Ovary (tissue), 9 donors: ENCODE data around the gene FRAT2. TPM values are rescaled to one million over a fixed set of nuclear protein-coding genes. Genes with fewer than 3 reads are reported as not detected.

Experiments used
- DNase-seq, 5 donors: peaks; one replicate each; pipeline ENCODE4 v3.0.0-alpha.2; 2019 to 2020
- H3K27ac ChIP-seq, 2 donors: fragments of 200-600 bp; one replicate each; pipeline versions ENCODE4 v1.5.1 to v1.8.0; 2019 to 2022
- H3K27me3 ChIP-seq: fragments of 200-600 bp; one replicate; pipeline ENCODE4 v1.8.0; 2022
- H3K36me3 ChIP-seq: fragments of 200-600 bp; sonication (generic); one replicate; pipeline ENCODE4 v1.5.1; 2019
- H3K4me1 ChIP-seq: one replicate; pipeline ENCODE4 v1.8.1; 2013; ENCODE audit warnings: mild to moderate bottlenecking, moderate library complexity; ENCODE audit not compliant: insufficient read depth
- H3K4me3 ChIP-seq: fragments of 200-600 bp; sonication (generic); one replicate; pipeline ENCODE4 v1.5.1; 2017
- H3K9me3 ChIP-seq, 2 donors: fragments of 200-600 bp in 1 of 2; sonication (generic) in 1 of 2; one replicate each; pipeline versions ENCODE4 v1.5.1 to v1.8.1; 2013 to 2019; ENCODE audit warnings: mild to moderate bottlenecking in 1 of 2, moderate library complexity in 1 of 2
- EP300 ChIP-seq: sonication (generic); formaldehyde crosslinking; IDR thresholded peaks from one replicate; pipeline ENCODE4 v1.6.1; 2017; ENCODE audit warnings: antibody characterized with exemption
- POLR2A ChIP-seq: fragments of 450-650 bp; IDR thresholded peaks from one replicate; pipeline ENCODE4 v1.6.1; 2017; ENCODE audit warnings: antibody characterized with exemption, mild to moderate bottlenecking, moderate library complexity
- WGBS, 3 donors: extraction: QIAGEN DNeasy Blood & Tissue Kit in 1 of 3; methylation state at CpG; one replicate each; pipeline versions ENCODE4 v1.1.5 to v1.1.7; 2013 to 2017; 5-methylcytosine and 5-hydroxymethylcytosine counted together
- intact Hi-C, 4 donors: fragments of 100-400 bp; cut with DNase I; formaldehyde crosslinking; loops; one replicate each; pipeline versions ENCODE4 v1.11.0 to v1.15.1; 2022 to 2023
- polyA plus RNA-seq, 2 donors: library from polyadenylated mRNA; stranded (reverse); fragments of 200-250 nt in 1 of 2; fragments of 350-450 nt in 1 of 2; fragmentation: Illumina TruSeq in 1 of 2; extraction: RNeasy Lipid Tissue Mini Kit (QIAGEN cat#74804) in 1 of 2; gene quantifications; one replicate each; pipeline ENCODE4 v1.2.3, GENCODE V29; 2013 to 2014
- total RNA-seq, 7 donors: library from RNA; depleted of rRNA in 2 of 7; stranded (reverse); fragments of >200 nt in 2 of 7; fragmentation: NEBNext Ultra II Directional in 3 of 7; extraction: Animal tissue kit (Norgen Biotek cat#: 25700) in 3 of 7; gene quantifications; one replicate each; pipeline versions ENCODE4 v1.1.0 to v1.2.4, GENCODE V29; 2016 to 2023
- TF ChIP-seq, protein P1 (sequence below), 3 donors: fragments of 450-650 bp in 2 of 3; fragments of 200-600 bp in 1 of 3; IDR thresholded peaks; one replicate each; pipeline versions ENCODE4 v1.5.1 to v1.8.0; 2016 to 2022; ENCODE audit warnings: antibody characterized with exemption in 3 of 3, mild to moderate bottlenecking in 1 of 3
- donor health status: DM: no; HTN: no; CAD: no; lungs with moderate emphysema.
- donor health status: DM: no; HTN: no; CAD: no.
- donor health status: Bipolar disorder and iron deficiency.
- donor health status: DM: yes; HTN: yes; CAD: no.
- donor health status: DM: no; HTN: no; CAD: no.
- donor health status: DM: yes; HTN: yes; CAD: no.

FRAT2 gene
- total and polyA plus RNA-seq, 9 donors = 3.2 to 16.8 (median 6.5) TPM

DNA sequence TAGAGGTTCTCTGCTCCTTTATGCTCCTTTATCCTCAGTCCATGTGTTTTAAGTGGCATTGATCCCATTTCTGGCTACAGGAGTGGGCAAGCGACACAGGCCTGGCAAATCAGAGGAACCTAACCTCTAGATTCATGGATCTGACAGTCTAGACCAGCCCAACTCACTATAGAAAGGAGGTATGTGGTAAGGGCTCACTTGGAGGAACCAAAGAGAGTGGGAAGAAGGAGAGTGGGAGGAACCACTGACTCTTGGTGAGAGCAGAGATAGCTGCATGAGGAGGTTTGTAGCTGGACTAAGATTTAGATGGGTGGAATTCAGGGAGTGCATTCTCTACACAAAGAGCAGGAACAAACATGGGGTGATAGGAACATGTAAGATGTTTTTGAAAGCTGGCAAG lies 27.1 kb downstream of the FRAT2 start:
- no peaks in the 10 kb centered on the region for H3K9me3 ChIP-seq
- H3K4me3 ChIP-seq = no peak overlapping the region
- H3K4me1 ChIP-seq = no peaks in the 10 kb centered on the region
- TF ChIP-seq, protein P1, sequence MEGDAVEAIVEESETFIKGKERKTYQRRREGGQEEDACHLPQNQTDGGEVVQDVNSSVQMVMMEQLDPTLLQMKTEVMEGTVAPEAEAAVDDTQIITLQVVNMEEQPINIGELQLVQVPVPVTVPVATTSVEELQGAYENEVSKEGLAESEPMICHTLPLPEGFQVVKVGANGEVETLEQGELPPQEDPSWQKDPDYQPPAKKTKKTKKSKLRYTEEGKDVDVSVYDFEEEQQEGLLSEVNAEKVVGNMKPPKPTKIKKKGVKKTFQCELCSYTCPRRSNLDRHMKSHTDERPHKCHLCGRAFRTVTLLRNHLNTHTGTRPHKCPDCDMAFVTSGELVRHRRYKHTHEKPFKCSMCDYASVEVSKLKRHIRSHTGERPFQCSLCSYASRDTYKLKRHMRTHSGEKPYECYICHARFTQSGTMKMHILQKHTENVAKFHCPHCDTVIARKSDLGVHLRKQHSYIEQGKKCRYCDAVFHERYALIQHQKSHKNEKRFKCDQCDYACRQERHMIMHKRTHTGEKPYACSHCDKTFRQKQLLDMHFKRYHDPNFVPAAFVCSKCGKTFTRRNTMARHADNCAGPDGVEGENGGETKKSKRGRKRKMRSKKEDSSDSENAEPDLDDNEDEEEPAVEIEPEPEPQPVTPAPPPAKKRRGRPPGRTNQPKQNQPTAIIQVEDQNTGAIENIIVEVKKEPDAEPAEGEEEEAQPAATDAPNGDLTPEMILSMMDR (IDR thresholded peaks at IDR 0.05) = no peak
- DNase-seq = no peak
- intact Hi-C loops = no loop called here
- H3K27ac ChIP-seq = no peak overlapping the region
- WGBS, 3 donors = 40 to 91% (median 58%) methylated on average over 1 of the region's 1 CpG
- H3K27me3 ChIP-seq = no peaks in the 10 kb centered on the region
- H3K36me3 ChIP-seq = no peaks in the 10 kb centered on the region

DNA sequence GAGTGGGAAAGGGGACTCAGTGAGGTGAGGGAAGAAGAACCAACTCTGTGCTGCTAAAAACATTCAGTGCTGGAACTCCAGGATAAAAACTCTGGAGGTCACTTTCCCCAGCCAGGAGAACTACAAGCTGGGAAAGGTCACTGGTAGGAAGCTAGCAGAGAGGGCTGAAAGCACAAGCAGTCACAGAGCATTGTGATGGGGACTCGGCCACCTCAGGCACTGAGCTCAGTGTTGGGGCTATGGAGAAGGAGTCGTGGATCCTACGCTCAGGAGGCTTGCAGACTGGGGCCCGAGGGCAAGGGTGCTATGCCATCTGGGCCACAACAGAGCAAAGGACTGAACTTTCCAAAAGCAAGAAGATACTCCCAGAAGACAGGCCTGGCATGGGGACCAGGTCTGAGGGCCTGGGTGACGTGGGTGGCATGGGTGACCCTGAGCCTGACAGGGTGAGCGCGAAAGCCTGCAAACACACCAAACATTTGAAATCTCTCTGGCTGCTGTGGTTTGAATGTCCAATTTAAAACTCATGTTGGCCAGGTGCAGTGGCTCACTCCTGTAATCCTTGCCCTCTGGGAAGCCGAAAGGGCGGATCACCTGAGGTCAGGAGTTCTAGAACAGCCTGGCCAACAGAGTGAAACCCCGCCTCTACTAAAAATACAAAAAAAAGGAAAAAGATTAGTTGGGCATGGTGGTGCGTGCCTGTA lies 32.3 kb downstream of the FRAT2 start:
- Histone ChIP-seq H3K4me3 (no peak overlapping the region), H3K27ac (no peak overlapping the region), H3K4me1 (peaks cover 1% of the 10 kb centered on the region), H3K27me3 (no peaks in the 10 kb centered on the region), H3K36me3 (no peaks in the 10 kb centered on the region), H3K9me3 (no peaks in the 10 kb centered on the region)
- WGBS, 3 donors = 89 to 93% (median 91%) methylated on average over 11 of the region's 11 CpGs
- no peak for DNase-seq
- intact Hi-C loops = no loop called here
- TF ChIP-seq POLR2A (no peak), EP300 (no peak)
- TF ChIP-seq, protein P1 (IDR thresholded peaks at IDR 0.05) = no peak

DNA sequence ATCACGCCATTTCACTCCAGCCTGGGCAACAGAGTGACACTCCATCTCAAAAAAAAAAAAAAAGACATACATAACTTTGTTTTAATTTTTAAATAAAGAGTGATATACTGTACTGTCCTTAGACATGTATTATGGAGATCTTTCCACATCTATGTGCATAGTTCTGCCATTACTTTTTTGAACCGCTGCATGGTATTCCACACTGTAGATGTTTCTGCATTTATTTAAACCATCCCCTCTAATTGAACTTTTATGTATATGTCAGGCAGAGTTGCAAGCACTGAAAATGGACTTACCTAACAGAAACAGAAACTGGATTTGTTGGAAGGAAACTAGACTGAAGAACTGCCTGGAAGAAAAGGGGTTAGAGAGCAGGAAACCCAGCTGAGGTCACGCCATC lies 33.5 kb downstream of the FRAT2 start:
- Histone ChIP-seq H3K36me3 (no peaks in the 10 kb centered on the region), H3K27ac (no peak overlapping the region), H3K4me1 (peaks cover 1% of the 10 kb centered on the region), H3K9me3 (no peaks in the 10 kb centered on the region), H3K27me3 (no peaks in the 10 kb centered on the region), H3K4me3 (no peak overlapping the region)
- 94 to 97% (median 96%) methylated on average over 3 of the region's 3 CpGs for WGBS, 3 donors
- TF ChIP-seq, protein P1 (IDR thresholded peaks at IDR 0.05) = no peak
- TF ChIP-seq EP300 (no peak), POLR2A (no peak)
- DNase-seq = no peak
- intact Hi-C loops = no loop called here

DNA sequence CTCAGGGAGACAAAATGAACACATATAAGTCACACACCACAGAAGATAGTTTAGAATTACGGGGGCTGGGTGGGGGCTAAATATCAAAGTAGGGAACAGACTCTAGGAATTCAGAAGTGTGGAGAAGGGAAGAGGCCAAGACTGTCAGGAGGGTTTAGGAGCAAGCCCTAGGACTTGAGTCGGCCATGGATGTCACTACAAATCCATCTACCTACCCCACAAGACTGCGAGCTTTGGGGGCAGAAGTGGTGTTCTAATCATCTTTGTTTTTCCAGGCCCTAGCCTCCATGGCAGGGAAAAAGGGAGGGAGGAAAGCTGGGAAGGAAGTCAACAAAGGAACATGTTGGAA lies 36.3 kb downstream of the FRAT2 start:
- TF ChIP-seq EP300 = no peak
- TF ChIP-seq POLR2A = no peak
- TF ChIP-seq, protein P1 (IDR thresholded peaks at IDR 0.05) = no peak
- Histone ChIP-seq H3K9me3 (no peaks in the 10 kb centered on the region), H3K4me3 (no peak overlapping the region), H3K27ac (no peak overlapping the region), H3K36me3 (no peaks in the 10 kb centered on the region), H3K27me3 (no peaks in the 10 kb centered on the region), H3K4me1 (peaks cover 1% of the 10 kb centered on the region)
- no peak for DNase-seq
- intact Hi-C loops = no loop called here
- 30 to 50% (median 35%) methylated on average over 3 of the region's 3 CpGs for WGBS, 3 donors
